DOHH2 (cell line): ENCODE measurements around the gene ADAMTS9.

ENCODE experiments used
- H3F3A ChIP-seq: fragments of 200-600 bp; sonication (generic), shearing (Covaris generic); 2 replicates; pipeline ENCODE4 v1.6.0; 2016; ENCODE audit warnings: antibody characterized with exemption, mild to moderate bottlenecking; ENCODE audit not compliant: control insufficient read depth, insufficient read depth
- H3K27ac ChIP-seq: fragments of 200-600 bp; sonication (generic); 2 replicates; pipeline ENCODE4 v1.5.1; 2014; ENCODE audit warnings: low read depth, mild to moderate bottlenecking, low read length, moderate library complexity
- H3K27me3 ChIP-seq: fragments of 200-600 bp; sonication (generic); 2 replicates; pipeline ENCODE4 v1.6.1; 2014; ENCODE audit warnings: mild to moderate bottlenecking, low read length, mixed read lengths; ENCODE audit not compliant: control insufficient read depth
- H3K36me3 ChIP-seq: fragments of 200-600 bp; sonication (generic); 2 replicates; pipeline ENCODE4 v1.6.1; 2014; ENCODE audit warnings: mild to moderate bottlenecking, low read length, moderate library complexity, mixed read lengths; ENCODE audit not compliant: control insufficient read depth
- H3K4me1 ChIP-seq: fragments of 200-600 bp; sonication (generic); 2 replicates; pipeline ENCODE4 v1.6.1; 2014; ENCODE audit warnings: mild to moderate bottlenecking, low read length, mixed read lengths; ENCODE audit not compliant: control insufficient read depth
- H3K4me2 ChIP-seq: fragments of 200-600 bp; sonication (generic); 2 replicates; pipeline ENCODE4 v1.6.0; 2014; ENCODE audit warnings: mild to moderate bottlenecking, low read length, moderate library complexity
- H3K4me3 ChIP-seq: fragments of 200-600 bp; sonication (generic); 2 replicates; pipeline ENCODE4 v1.5.1; 2014; ENCODE audit warnings: mild to moderate bottlenecking, low read length, mixed read lengths
- H3K79me2 ChIP-seq: fragments of 200-600 bp; sonication (generic); 2 replicates; pipeline ENCODE4 v1.6.1; 2014; ENCODE audit warnings: mild to moderate bottlenecking, low read length, mixed read lengths; ENCODE audit not compliant: control insufficient read depth
- H3K9me2 ChIP-seq: fragments of 200-600 bp; sonication (generic); replicated peaks from 2 replicates; pipeline ENCODE4 v1.6.1; 2014; ENCODE audit warnings: mild to moderate bottlenecking, low read length, mixed read lengths; ENCODE audit not compliant: control insufficient read depth
- H3K9me3 ChIP-seq: fragments of 200-600 bp; sonication (generic); 2 replicates; pipeline ENCODE4 v1.6.1; 2014; ENCODE audit warnings: antibody characterized with exemption, low read length, mixed read lengths; ENCODE audit not compliant: control insufficient read depth, insufficient read depth
- H4K20me1 ChIP-seq: fragments of 200-600 bp; sonication (generic); 2 replicates; pipeline ENCODE4 v1.6.0; 2014; ENCODE audit warnings: low read depth, mild to moderate bottlenecking, antibody characterized with exemption, low read length, moderate library complexity; ENCODE audit not compliant: control insufficient read depth, insufficient read depth
- CTCF ChIP-seq: fragments of 200-600 bp; sonication (generic); IDR thresholded peaks from one replicate; pipeline ENCODE4 v1.5.1; 2014; ENCODE audit warnings: antibody characterized with exemption, mild to moderate bottlenecking, low read depth, low read length; ENCODE audit not compliant: poor library complexity, severe bottlenecking
- EZH2phosphoT487 ChIP-seq: fragments of 200-600 bp; sonication (generic); IDR thresholded peaks from 2 replicates; pipeline ENCODE4 v1.6.1; 2017; ENCODE audit warnings: borderline replicate concordance, mild to moderate bottlenecking, antibody characterized with exemption, low read length, moderate library complexity, mixed read lengths

The ADAMTS9 gene

GRCh38 chr3:64495121-64495780 lies 192.5 kb downstream of the ADAMTS9 start:
- Histone ChIP-seq H3K36me3 (no peaks in the 10 kb centered on the region), H3K79me2 (no peaks in the 10 kb centered on the region), H3K27me3 (peaks cover 36% of the 10 kb centered on the region), H3K4me1 (no peaks in the 10 kb centered on the region), H3K9me3 (no peaks in the 10 kb centered on the region), H3K9me2 (no peaks in the 10 kb centered on the region), H4K20me1 (no peaks in the 10 kb centered on the region), H3K4me2 (no peak overlapping the region), H3F3A (no peaks in the 10 kb centered on the region), H3K27ac (no peak overlapping the region), H3K4me3 (no peak overlapping the region)
- TF ChIP-seq CTCF = no peak
- TF ChIP-seq EZH2phosphoT487 = no peak

GRCh38 chr3:64494526-64494925 lies 193.3 kb downstream of the ADAMTS9 start:
- H3K27ac ChIP-seq = no peak overlapping the region
- H3K4me2 ChIP-seq = no peak overlapping the region
- no peaks in the 10 kb centered on the region for H3K9me3 ChIP-seq
- peaks cover 37% of the 10 kb centered on the region for H3K27me3 ChIP-seq
- no peaks in the 10 kb centered on the region for H4K20me1 ChIP-seq
- H3K4me3 ChIP-seq = no peak overlapping the region
- H3K36me3 ChIP-seq = no peaks in the 10 kb centered on the region
- H3K9me2 ChIP-seq = no peaks in the 10 kb centered on the region
- no peaks in the 10 kb centered on the region for H3F3A ChIP-seq
- H3K79me2 ChIP-seq = no peaks in the 10 kb centered on the region
- TF ChIP-seq CTCF (no peak), EZH2phosphoT487 (no peak)
- no peaks in the 10 kb centered on the region for H3K4me1 ChIP-seq

GRCh38 chr3:64493149-64493548 lies 194.7 kb downstream of the ADAMTS9 start:
- Histone ChIP-seq H3K36me3 (no peaks in the 10 kb centered on the region), H3K27ac (no peak overlapping the region), H4K20me1 (no peaks in the 10 kb centered on the region), H3K27me3 (peaks cover 41% of the 10 kb centered on the region), H3K4me3 (no peak overlapping the region), H3K9me3 (no peaks in the 10 kb centered on the region), H3K79me2 (no peaks in the 10 kb centered on the region), H3K4me1 (no peaks in the 10 kb centered on the region), H3F3A (no peaks in the 10 kb centered on the region), H3K9me2 (no peaks in the 10 kb centered on the region), H3K4me2 (no peak overlapping the region)
- no peak for TF ChIP-seq CTCF
- TF ChIP-seq EZH2phosphoT487 = no peak

- Histone ChIP-seq H3K4me3 (no peak overlapping the region), H3K4me2 (no peak overlapping the region), H3F3A (no peaks in the 10 kb centered on the region), H3K27me3 (peaks cover 41% of the 10 kb centered on the region), H3K4me1 (no peaks in the 10 kb centered on the region), H3K79me2 (no peaks in the 10 kb centered on the region), H4K20me1 (no peaks in the 10 kb centered on the region), H3K36me3 (no peaks in the 10 kb centered on the region), H3K9me2 (no peaks in the 10 kb centered on the region), H3K27ac (no peak overlapping the region), H3K9me3 (no peaks in the 10 kb centered on the region)
- TF ChIP-seq CTCF (no peak), EZH2phosphoT487 (no peak)
Measured at GRCh38 chr3:64491843-64492242, 196.0 kb downstream of the ADAMTS9 start.
